ENCODE results near the gene RALGPS1. TPM values are rescaled to one million over a fixed set of nuclear protein-coding genes. Genes with fewer than 3 reads are reported as not detected.

The RALGPS1 gene
- total RNA-seq, 1 donor from 2014 or later: 30.7 TPM

- TF ChIP-seq EZH2phosphoT487 (IDR thresholded peaks at IDR 0.05) (no peak), CTCF (IDR thresholded peaks at IDR 0.05) (no peak)
- H3K9me3 ChIP-seq (ENCODE audit: low read depth): no peaks in the 10 kb centered on the region
- H3K4me3 Mint-ChIP-seq: peak overlapping the region; percentile 87
- peak overlapping the region; percentile 61 for H3K4me2 ChIP-seq
- H3K4me1 ChIP-seq: no peaks in the 10 kb centered on the region
- H3K36me3 ChIP-seq: no peaks in the 10 kb centered on the region
- H4K20me1 ChIP-seq (ENCODE audit: low read depth): peaks cover 12% of the 10 kb centered on the region
- no peak for DNase-seq (ENCODE audit: low spot score)
- H3K79me2 ChIP-seq (ENCODE audit: low read depth): no peaks in the 10 kb centered on the region
- H3K36me3 Mint-ChIP-seq: peaks cover 4% of the 10 kb centered on the region
- no peaks in the 10 kb centered on the region for H3K9me3 Mint-ChIP-seq
- H3K27me3 Mint-ChIP-seq (ENCODE audit: insufficient read depth, low read depth): peaks cover 17% of the 10 kb centered on the region
- H3K27ac ChIP-seq: no peak overlapping the region
- H3K4me1 Mint-ChIP-seq: peaks cover 3% of the 10 kb centered on the region
- H3K27ac Mint-ChIP-seq: no peak overlapping the region
- H2AFZ ChIP-seq (replicated peaks): no peak overlapping the region
- no peak overlapping the region for H3K9ac ChIP-seq
- H3K27me3 ChIP-seq: peaks cover 59% of the 10 kb centered on the region
- peak overlapping the region; percentile 42 for H3K4me3 ChIP-seq
- peaks cover 29% of the 10 kb centered on the region for H3F3A ChIP-seq (ENCODE audit: low read depth)
These were observed 309.2 kb downstream of the RALGPS1 start for GRCh38 chr9:127223810-127224177.

- H3K9me3 ChIP-seq (ENCODE audit: low read depth): no peaks in the 10 kb centered on the region
- Mint-ChIP-seq H3K9me3 (no peaks in the 10 kb centered on the region), H3K27ac (peak overlapping the region; percentile 92), H3K27me3 (ENCODE audit: insufficient read depth, low read depth) (peaks cover 17% of the 10 kb centered on the region), H3K4me3 (peak overlapping the region; percentile 87), H3K36me3 (peaks cover 4% of the 10 kb centered on the region), H3K4me1 (peaks cover 3% of the 10 kb centered on the region)
- no peaks in the 10 kb centered on the region for H3K36me3 ChIP-seq
- no peak overlapping the region for H3K9ac ChIP-seq
- H4K20me1 ChIP-seq (ENCODE audit: low read depth): peaks cover 12% of the 10 kb centered on the region
- H3F3A ChIP-seq (ENCODE audit: low read depth): peaks cover 29% of the 10 kb centered on the region
- H3K4me3 ChIP-seq: peak overlapping the region; percentile 42
- H3K27me3 ChIP-seq: peaks cover 59% of the 10 kb centered on the region
- H2AFZ ChIP-seq (replicated peaks): peak overlapping the region; percentile 74
- peak; percentile 97 for DNase-seq (ENCODE audit: low spot score)
- peak overlapping the region; percentile 61 for H3K4me2 ChIP-seq
- H3K27ac ChIP-seq: no peak overlapping the region
- TF ChIP-seq CTCF (IDR thresholded peaks at IDR 0.05) (peak; percentile 35), EZH2phosphoT487 (IDR thresholded peaks at IDR 0.05) (no peak)
- no peaks in the 10 kb centered on the region for H3K79me2 ChIP-seq (ENCODE audit: low read depth)
- H3K4me1 ChIP-seq: no peaks in the 10 kb centered on the region
These were observed 309.7 kb downstream of the RALGPS1 start for GRCh38 chr9:127224178-127224882.

- Mint-ChIP-seq H3K4me3 (peak overlapping the region; percentile 77), H3K4me1 (peaks cover 3% of the 10 kb centered on the region), H3K27me3 (ENCODE audit: insufficient read depth, low read depth) (peaks cover 17% of the 10 kb centered on the region), H3K27ac (no peak overlapping the region), H3K9me3 (no peaks in the 10 kb centered on the region), H3K36me3 (peaks cover 4% of the 10 kb centered on the region)
- Histone ChIP-seq H4K20me1 (ENCODE audit: low read depth) (peaks cover 12% of the 10 kb centered on the region), H3K79me2 (ENCODE audit: low read depth) (no peaks in the 10 kb centered on the region), H3K9me3 (ENCODE audit: low read depth) (no peaks in the 10 kb centered on the region), H3K27me3 (peaks cover 59% of the 10 kb centered on the region), H3K4me2 (peak overlapping the region; percentile 96), H3K36me3 (no peaks in the 10 kb centered on the region), H2AFZ (replicated peaks) (peak overlapping the region; percentile 87), H3K9ac (peak overlapping the region; percentile 19), H3K4me3 (peak overlapping the region; percentile 74), H3K27ac (no peak overlapping the region), H3F3A (ENCODE audit: low read depth) (peaks cover 29% of the 10 kb centered on the region), H3K4me1 (no peaks in the 10 kb centered on the region)
- DNase-seq (ENCODE audit: low spot score): peak; percentile 99
- TF ChIP-seq EZH2 (IDR thresholded peaks at IDR 0.05): peak; percentile 66
- peak; percentile 59 for TF ChIP-seq EZH2phosphoT487 (IDR thresholded peaks at IDR 0.05)
- no peak for TF ChIP-seq CTCF (IDR thresholded peaks at IDR 0.05)
These were observed 310.5 kb downstream of the RALGPS1 start for GRCh38 chr9:127224883-127225739.
